Stimulated activated naive B cell treated with anti-CD40 and anti-IgM and Interleukin-4, amounts not matched to agents 10 μg/mL and 1 μg/mL and 100 μg/mL, for 72 hours (primary cell): ENCODE data around the gene TBC1D17.

Experiments
- ATAC-seq, 2 donors: fragments of 150-1000 bp; cut with Tn5 transposase; replicated peaks; 2 replicates each; pipeline ENCODE4 v1.10.0; 2021; ENCODE audit warnings: moderate library complexity in 1 of 2
- DNase-seq: peaks from one replicate; pipeline ENCODE4 v3.0.0; 2021
- H3K27ac Mint-ChIP-seq: one replicate; pipeline ENCODE4 v1.8.0; 2022; ENCODE audit warnings: mild to moderate bottlenecking, mixed read lengths
- H3K27me3 Mint-ChIP-seq, 2 donors: one replicate each; pipeline ENCODE4 v1.8.0; 2022; ENCODE audit warnings: mixed read lengths in 2 of 2
- H3K36me3 Mint-ChIP-seq, 2 donors: one replicate each; pipeline ENCODE4 v1.8.0; 2022; ENCODE audit warnings: mixed read lengths in 2 of 2, mild to moderate bottlenecking in 1 of 2
- H3K4me1 Mint-ChIP-seq, 2 donors: one replicate each; pipeline ENCODE4 v1.8.0; 2022; ENCODE audit warnings: mixed read lengths in 2 of 2, mild to moderate bottlenecking in 1 of 2
- H3K4me3 Mint-ChIP-seq, 2 donors: one replicate each; pipeline ENCODE4 v1.8.0; 2022; ENCODE audit warnings: mild to moderate bottlenecking in 2 of 2, mixed read lengths in 2 of 2, moderate library complexity in 1 of 2
- H3K9me3 Mint-ChIP-seq, 2 donors: one replicate each; pipeline ENCODE4 v1.8.0; 2022; ENCODE audit warnings: mixed read lengths in 2 of 2, mild to moderate bottlenecking in 1 of 2

Gene TBC1D17

DNA sequence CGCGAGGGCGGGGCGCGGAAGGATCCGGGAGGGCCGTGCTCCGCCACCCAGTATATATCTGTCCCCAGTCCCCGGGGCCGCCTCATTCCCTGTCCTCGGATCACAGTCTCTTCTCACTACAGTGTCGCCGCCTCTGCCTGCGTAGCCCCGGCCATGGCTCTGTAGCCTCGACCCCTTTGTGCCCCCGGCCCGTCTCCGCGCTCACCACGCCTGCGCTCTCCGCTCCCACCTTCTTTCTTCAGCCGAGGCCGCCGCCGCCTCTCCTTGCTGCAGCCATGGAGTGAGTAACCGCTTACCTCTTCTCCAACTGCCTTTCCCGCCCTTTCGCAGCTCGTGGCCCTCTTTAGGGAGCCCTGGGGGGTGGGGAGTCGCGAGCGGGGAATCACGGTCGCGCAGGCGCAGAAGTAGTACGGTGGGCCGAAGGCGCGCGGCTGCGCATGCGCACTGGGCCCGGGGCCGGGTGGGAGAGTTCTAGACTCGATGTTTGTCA, 51.7 kb downstream of the TBC1D17 start, which contains the start of the genes ATF5 and NUP62:
Gene ATF5 (plus strand): TSS at position 85 of the 490 bp plus-strand sequence. CDS start 1,646 bp downstream, outside the sequence.
Gene NUP62 (minus strand): TSS at position 384 of the 490 bp plus-strand sequence. CDS start 19,697 bp downstream, outside the sequence.
- peak; percentile 85 for DNase-seq
- peak within 1 kb of the TSS; percentile 96 for H3K27ac Mint-ChIP-seq
- H3K9me3 Mint-ChIP-seq: peaks cover 9 to 17% of the 10 kb centered on the region in 2 donors
- H3K4me1 Mint-ChIP-seq: peaks cover 51 to 80% of the 10 kb centered on the region in 2 donors
- peak; percentile 56 to 63 for ATAC-seq
- H3K27me3 Mint-ChIP-seq: no peaks in the 10 kb centered on the region
- H3K4me3 Mint-ChIP-seq: peak within 1 kb of the TSS; percentile 95
- H3K36me3 Mint-ChIP-seq: peaks cover 75 to 81% of the 10 kb centered on the region in 2 donors

DNA sequence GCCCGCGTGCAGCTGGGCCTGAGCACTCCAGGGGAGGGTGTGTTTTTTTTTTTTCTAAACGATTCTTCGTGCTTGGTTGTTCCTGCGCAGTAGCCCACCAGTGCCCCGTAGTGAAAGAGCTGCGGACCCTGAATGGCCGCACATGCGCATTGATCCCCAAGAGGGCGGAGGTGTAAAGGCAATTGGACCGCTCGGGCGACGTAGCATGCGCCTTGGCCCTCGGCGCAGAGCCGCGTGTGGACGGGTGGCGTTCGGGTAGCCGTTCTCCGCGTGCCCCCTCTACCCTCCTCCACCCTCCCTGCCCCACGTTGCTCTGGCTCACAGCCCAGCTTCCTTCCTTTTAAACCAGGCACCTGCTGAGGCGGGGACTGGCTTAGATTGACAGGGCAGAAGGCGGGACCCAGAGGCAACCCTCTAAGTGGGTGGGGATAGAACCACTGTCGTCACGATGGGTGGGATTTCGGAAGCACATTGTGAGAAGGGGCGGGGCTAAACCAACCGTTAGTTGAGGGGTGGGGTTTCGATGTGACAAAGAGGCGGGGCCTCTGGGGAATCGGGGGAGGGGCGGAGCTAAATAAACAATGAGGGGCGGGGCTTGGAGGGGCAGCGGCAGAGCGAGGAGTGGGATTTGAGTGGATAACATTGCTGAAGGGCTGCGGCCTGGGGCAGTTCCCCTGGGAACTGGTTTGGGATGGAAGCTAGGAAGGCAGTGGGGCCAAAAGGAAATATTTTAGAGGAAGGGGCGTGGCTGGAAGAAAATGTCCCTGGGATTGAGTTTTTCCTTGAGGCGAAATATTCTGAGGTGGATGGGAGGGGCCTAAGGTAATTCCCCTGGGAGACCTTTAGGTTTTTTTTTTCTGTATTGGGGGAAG, 52.3 kb downstream of the TBC1D17 start:
- no peaks in the 10 kb centered on the region for H3K27me3 Mint-ChIP-seq
- peak; percentile 93 for DNase-seq
- H3K9me3 Mint-ChIP-seq: peaks cover 9 to 17% of the 10 kb centered on the region in 2 donors
- peaks cover 68 to 75% of the 10 kb centered on the region in 2 donors for H3K36me3 Mint-ChIP-seq
- peak; percentile 87 to 93 for ATAC-seq
- H3K4me1 Mint-ChIP-seq: peaks cover 45 to 73% of the 10 kb centered on the region in 2 donors
- H3K27ac Mint-ChIP-seq: peak overlapping the region; percentile 96
- H3K4me3 Mint-ChIP-seq: peak overlapping the region; percentile 95

DNA sequence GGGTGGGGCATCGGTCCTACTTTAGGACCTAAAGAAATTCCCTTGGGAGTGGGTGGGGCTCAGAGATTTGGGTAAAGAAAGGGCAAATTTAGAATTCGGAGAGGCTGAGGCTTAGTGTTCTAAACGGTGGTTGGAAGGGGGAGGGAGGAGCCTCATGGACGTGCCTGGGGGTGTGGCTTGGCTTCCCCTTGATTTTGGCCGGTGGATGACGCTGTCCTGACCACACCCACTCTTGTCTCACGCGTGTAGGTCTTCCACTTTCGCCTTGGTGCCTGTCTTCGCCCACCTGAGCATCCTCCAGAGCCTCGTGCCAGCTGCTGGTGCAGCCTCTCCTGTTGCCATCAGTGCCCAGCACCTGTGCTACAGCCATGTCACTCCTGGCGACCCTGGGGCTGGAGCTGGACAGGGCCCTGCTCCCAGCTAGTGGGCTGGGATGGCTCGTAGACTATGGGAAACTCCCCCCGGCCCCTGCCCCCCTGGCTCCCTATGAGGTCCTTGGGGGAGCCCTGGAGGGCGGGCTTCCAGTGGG, 53.0 kb downstream of the TBC1D17 start:
- H3K4me1 Mint-ChIP-seq: peaks cover 42 to 66% of the 10 kb centered on the region in 2 donors
- peak overlapping the region; percentile 95 for H3K4me3 Mint-ChIP-seq
- ATAC-seq: no peak
- no peaks in the 10 kb centered on the region for H3K27me3 Mint-ChIP-seq
- H3K27ac Mint-ChIP-seq: peak overlapping the region; percentile 96
- peaks cover 9 to 17% of the 10 kb centered on the region in 2 donors for H3K9me3 Mint-ChIP-seq
- H3K36me3 Mint-ChIP-seq: peaks cover 63 to 70% of the 10 kb centered on the region in 2 donors
- no peak for DNase-seq

DNA sequence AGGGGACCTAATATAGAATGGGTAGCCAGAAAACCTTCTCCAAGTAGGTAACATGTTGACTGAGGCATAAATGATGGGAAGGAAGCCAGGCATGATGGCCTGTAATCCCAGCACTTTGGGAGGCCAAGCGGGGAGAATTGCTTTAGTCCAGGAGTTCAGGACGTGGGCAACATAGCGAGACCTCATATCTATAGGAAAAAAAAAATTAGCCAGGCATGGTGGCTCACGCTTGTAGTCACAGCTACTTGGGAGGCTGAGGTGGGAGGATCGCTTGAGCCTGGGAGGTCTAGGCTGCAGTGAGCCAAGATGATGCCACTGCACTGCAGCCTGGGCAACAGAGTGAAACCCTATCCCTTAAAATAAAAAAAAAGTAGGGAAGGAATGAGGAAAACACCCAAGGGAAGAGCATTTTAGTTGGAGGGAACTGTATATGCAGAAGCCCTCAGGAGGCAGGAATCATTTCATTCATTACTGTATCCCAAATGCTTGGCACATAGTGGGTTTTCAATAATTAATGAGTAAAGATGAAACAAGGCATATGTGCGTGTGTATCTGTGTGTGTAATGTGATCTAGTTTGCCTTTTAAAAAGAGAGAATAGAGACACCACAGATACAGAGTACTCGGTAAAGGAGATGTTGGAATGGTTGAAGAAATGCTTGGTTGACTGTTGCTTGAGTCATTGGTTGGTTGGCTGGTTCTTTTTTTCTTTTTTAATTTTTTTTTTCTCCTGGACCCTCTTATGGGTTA, 54.0 kb downstream of the TBC1D17 start:
- peaks cover 9 to 17% of the 10 kb centered on the region in 2 donors for H3K9me3 Mint-ChIP-seq
- H3K4me3 Mint-ChIP-seq: peak overlapping the region; percentile 95
- peaks cover 40 to 61% of the 10 kb centered on the region in 2 donors for H3K4me1 Mint-ChIP-seq
- no peak for DNase-seq
- peak overlapping the region; percentile 96 for H3K27ac Mint-ChIP-seq
- no peaks in the 10 kb centered on the region for H3K27me3 Mint-ChIP-seq
- H3K36me3 Mint-ChIP-seq: peaks cover 62 to 69% of the 10 kb centered on the region in 2 donors
- no peak for ATAC-seq

DNA sequence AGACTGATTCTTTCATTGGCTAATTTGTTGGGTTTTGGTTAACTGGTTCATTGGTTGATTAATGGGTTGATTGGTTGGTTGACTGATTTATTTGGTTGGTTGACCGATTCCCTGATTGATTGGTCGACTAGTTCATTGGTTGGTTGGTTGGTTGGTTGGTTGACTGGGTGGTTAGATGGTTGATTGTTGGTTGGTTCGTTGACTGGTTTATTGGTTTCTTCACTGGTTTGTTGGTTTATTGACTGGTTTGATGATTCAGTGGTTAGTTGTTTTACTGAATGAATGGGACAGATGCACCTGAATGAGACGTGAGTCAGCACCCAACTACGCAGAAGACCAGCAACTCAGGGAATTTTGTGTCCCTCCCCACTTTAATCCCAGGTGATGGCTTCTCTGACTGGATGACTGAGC, 54.5 kb downstream of the TBC1D17 start:
- Mint-ChIP-seq H3K27ac (peak overlapping the region; percentile 28), H3K9me3 (peaks cover 9 to 17% of the 10 kb centered on the region in 2 donors), H3K27me3 (no peaks in the 10 kb centered on the region), H3K4me3 (peak overlapping the region; percentile 50 to 51), H3K36me3 (peaks cover 62 to 67% of the 10 kb centered on the region in 2 donors), H3K4me1 (peaks cover 40 to 61% of the 10 kb centered on the region in 2 donors)
- DNase-seq (no peak), ATAC-seq (no peak)

DNA sequence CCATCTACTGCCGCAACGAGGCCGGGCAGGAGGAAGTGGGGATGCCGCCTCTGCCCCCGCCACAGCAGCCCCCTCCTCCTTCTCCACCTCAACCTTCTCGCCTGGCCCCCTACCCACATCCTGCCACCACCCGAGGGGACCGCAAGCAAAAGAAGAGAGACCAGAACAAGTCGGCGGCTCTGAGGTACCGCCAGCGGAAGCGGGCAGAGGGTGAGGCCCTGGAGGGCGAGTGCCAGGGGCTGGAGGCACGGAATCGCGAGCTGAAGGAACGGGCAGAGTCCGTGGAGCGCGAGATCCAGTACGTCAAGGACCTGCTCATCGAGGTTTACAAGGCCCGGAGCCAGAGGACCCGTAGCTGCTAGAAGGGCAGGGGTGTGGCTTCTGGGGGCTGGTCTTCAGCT, 55.2 kb downstream of the TBC1D17 start:
- ATAC-seq (no peak), DNase-seq (no peak)
- H3K36me3 Mint-ChIP-seq: peaks cover 57 to 62% of the 10 kb centered on the region in 2 donors
- no peaks in the 10 kb centered on the region for H3K27me3 Mint-ChIP-seq
- H3K4me3 Mint-ChIP-seq: no peak overlapping the region
- peak overlapping the region; percentile 37 for H3K27ac Mint-ChIP-seq
- H3K4me1 Mint-ChIP-seq: peaks cover 40 to 62% of the 10 kb centered on the region in 2 donors
- peaks cover 9 to 17% of the 10 kb centered on the region in 2 donors for H3K9me3 Mint-ChIP-seq

DNA sequence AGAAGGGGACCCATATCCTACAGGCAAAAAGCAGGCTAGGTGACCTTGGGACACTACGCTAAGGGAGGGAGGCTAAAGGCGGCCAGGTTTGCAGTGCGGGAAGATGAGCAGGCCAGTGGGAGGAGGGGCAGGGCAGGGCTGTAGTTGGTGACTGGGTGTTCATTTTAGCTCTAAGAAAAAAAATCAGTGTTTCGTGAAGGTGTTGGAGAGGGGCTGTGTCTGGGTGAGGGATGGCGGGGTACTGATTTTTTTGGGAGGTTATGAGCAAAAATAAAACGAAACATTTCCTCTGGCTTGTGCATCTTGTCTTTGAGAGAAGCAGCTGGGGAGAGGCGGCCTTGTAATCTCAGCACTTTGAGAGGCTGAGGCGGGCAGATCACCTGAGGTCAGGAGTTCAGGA, 56.1 kb downstream of the TBC1D17 start:
- ATAC-seq (no peak), DNase-seq (no peak)
- Mint-ChIP-seq H3K4me3 (peak overlapping the region in 1 of 2 donors; percentile 66), H3K27me3 (no peaks in the 10 kb centered on the region), H3K36me3 (peaks cover 48 to 55% of the 10 kb centered on the region in 2 donors), H3K27ac (peak overlapping the region; percentile 51), H3K4me1 (peaks cover 37 to 63% of the 10 kb centered on the region in 2 donors), H3K9me3 (peaks cover 9 to 17% of the 10 kb centered on the region in 2 donors)

DNA sequence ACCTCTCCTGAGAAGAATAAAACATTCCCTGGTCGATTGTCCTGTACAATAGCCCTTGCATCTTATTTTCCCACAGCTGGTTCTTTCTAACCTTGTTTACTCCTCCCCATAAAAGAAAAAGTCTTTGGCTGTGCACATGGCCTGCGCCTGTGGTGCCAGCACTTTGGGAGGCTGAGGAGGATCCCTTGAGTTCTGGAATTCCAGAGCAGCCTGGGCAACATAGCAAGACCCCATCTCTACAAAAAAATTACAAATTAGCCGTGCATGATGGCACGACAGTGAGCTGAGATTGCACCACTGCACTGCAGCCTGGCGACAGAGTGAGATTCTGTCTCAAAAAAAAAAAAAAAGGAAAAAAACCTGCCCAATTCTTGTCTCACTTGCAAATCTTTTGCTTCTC, 59.0 kb downstream of the TBC1D17 start:
- Mint-ChIP-seq H3K36me3 (peaks cover 21 to 26% of the 10 kb centered on the region in 2 donors), H3K4me3 (no peak overlapping the region), H3K4me1 (peaks cover 20 to 43% of the 10 kb centered on the region in 2 donors), H3K9me3 (peaks cover 5 to 9% of the 10 kb centered on the region in 2 donors), H3K27ac (no peak overlapping the region), H3K27me3 (peaks cover 13 to 14% of the 10 kb centered on the region in 2 donors)
- no peak for ATAC-seq
- no peak for DNase-seq

DNA sequence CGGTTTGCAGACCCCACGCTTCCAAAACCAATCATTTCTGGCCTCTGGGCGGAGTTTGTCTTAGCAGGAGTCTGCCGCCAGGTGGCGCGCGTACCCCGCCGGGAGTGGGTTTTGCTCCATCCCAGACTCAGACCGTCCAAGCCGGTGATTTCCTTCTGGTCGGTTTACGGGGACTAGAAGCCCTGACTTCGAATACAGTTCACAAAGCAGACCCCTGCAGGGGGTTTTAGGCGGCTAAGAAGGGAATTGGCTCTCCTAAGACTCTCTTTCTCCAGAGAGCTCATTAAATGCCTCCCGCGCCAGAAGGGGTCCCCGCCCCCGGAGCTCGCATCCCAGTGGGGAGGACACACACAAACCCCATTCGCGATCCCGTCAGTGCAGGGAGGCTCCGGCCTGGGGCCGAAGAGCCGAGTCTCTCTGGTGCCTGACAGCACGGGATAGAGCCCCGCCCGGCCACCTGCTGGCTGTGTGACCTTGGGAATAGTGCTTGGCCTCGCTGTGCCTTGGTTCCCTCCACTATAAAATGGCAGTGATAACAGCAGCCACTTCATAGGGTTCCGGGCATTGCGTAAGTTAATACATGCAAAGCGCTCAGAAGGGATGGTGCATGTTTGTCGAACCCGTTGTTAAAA, 60.4 kb downstream of the TBC1D17 start:
- H3K27me3 Mint-ChIP-seq: peaks cover 14 to 24% of the 10 kb centered on the region in 2 donors
- H3K36me3 Mint-ChIP-seq: peaks cover 11 to 14% of the 10 kb centered on the region in 2 donors
- peaks cover 2 to 5% of the 10 kb centered on the region in 2 donors for H3K9me3 Mint-ChIP-seq
- ATAC-seq (peak; percentile 83), DNase-seq (peak; percentile 63)
- peak overlapping the region; percentile 57 to 66 for H3K4me3 Mint-ChIP-seq
- H3K27ac Mint-ChIP-seq: no peak overlapping the region
- H3K4me1 Mint-ChIP-seq: peaks cover 15 to 32% of the 10 kb centered on the region in 2 donors
